ENCODE data around the gene PRKCZ.

PRKCZ gene

GRCh38 chr1:2080884-2081283, 30.7 kb downstream of the PRKCZ start:
- DNase-seq (ENCODE audit: low read depth), result no peak
- TF ChIP-seq, protein P1, sequence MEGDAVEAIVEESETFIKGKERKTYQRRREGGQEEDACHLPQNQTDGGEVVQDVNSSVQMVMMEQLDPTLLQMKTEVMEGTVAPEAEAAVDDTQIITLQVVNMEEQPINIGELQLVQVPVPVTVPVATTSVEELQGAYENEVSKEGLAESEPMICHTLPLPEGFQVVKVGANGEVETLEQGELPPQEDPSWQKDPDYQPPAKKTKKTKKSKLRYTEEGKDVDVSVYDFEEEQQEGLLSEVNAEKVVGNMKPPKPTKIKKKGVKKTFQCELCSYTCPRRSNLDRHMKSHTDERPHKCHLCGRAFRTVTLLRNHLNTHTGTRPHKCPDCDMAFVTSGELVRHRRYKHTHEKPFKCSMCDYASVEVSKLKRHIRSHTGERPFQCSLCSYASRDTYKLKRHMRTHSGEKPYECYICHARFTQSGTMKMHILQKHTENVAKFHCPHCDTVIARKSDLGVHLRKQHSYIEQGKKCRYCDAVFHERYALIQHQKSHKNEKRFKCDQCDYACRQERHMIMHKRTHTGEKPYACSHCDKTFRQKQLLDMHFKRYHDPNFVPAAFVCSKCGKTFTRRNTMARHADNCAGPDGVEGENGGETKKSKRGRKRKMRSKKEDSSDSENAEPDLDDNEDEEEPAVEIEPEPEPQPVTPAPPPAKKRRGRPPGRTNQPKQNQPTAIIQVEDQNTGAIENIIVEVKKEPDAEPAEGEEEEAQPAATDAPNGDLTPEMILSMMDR (conservative IDR thresholded peaks at IDR 0.05; ENCODE audit: low read depth, low read length), result no peak
- H3K4me3 ChIP-seq (ENCODE audit: low read depth, low read length), result no peak overlapping the region

- H3K4me3 ChIP-seq (ENCODE audit: low read depth, low read length), result no peak overlapping the region
- TF ChIP-seq, protein P1 (conservative IDR thresholded peaks at IDR 0.05; ENCODE audit: low read depth, low read length), result no peak
- no peak for DNase-seq (ENCODE audit: low read depth)
These were observed 31.2 kb downstream of the PRKCZ start for GRCh38 chr1:2081326-2081885.

- TF ChIP-seq, protein P1 (conservative IDR thresholded peaks at IDR 0.05; ENCODE audit: low read depth, low read length), result no peak
- no peak overlapping the region for H3K4me3 ChIP-seq (ENCODE audit: low read depth, low read length)
- DNase-seq (ENCODE audit: low read depth), result no peak
These were observed 31.9 kb downstream of the PRKCZ start for GRCh38 chr1:2082064-2082463.

GRCh38 chr1:2083666-2084065, 33.5 kb downstream of the PRKCZ start:
- peak; percentile 5 for DNase-seq (ENCODE audit: low read depth)

GRCh38 chr1:2084306-2084705, 34.1 kb downstream of the PRKCZ start:
- no peak for DNase-seq (ENCODE audit: low read depth)
- no peak overlapping the region for H3K4me3 ChIP-seq (ENCODE audit: low read depth, low read length)
- TF ChIP-seq, protein P1 (conservative IDR thresholded peaks at IDR 0.05; ENCODE audit: low read depth, low read length), result no peak

More at GRCh38 chr1:2083666-2084065, 33.5 kb downstream of the PRKCZ start:
- TF ChIP-seq, protein P1 (conservative IDR thresholded peaks at IDR 0.05; ENCODE audit: low read depth, low read length), result no peak
- no peak overlapping the region for H3K4me3 ChIP-seq (ENCODE audit: low read depth, low read length)

DNA sequence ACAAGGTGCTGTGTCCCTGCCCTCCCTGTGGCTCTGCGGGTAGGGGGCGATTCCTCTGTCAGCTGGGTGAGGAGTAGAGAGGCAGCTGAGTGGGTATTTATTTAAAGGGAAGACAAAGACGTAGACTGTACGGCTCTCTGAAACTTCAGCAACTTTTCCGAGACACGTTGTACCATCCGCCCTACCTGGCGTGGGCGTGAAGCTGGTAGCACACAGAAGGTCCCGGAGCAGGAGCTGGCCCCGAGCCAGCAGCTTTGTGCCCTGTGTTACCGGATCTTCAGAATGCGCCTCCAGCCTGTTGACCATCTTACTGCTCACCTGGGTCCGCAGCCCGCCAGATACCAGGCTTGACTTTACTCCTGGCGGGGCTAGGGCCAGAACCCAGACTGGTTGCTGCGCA, 34.9 kb downstream of the PRKCZ start:
- no peak for DNase-seq (ENCODE audit: low read depth)
- no peak overlapping the region for H3K4me3 ChIP-seq (ENCODE audit: low read depth, low read length)
- TF ChIP-seq, protein P1 (conservative IDR thresholded peaks at IDR 0.05; ENCODE audit: low read depth, low read length), result no peak

DNA sequence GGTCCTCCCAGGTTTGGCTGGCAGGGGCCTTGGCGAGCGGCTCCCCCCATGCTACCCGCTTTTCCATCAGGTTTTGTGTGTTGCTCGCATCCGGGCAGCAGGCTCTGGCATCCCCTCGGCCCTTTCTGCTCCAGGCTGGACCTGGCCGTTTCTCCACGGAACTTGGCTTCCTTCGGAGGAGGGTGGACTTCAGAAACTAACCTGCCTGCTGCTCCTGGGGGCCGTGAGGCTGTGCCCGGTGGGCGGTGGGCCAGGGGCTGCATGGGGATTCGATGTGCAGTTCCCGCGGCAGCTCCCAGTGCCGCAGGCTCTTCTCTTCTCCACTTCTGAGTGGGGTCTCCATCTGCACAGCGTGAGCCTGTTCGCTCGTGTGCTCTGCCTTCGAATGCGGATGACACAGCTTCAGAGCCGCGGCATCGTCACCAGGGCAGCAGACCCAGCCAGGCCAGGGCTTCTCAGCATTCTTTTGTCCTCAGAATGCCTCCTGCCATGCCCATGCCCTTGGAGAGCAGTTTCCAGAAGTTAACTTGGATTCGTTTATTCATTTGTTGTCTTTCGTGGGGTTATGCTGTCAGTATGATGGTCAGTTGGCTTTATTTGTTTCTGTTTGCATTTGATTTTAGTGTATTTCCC, 36.4 kb downstream of the PRKCZ start:
- no peak for DNase-seq (ENCODE audit: low read depth)
- TF ChIP-seq, protein P1 (conservative IDR thresholded peaks at IDR 0.05; ENCODE audit: low read depth, low read length), result no peak
- no peak overlapping the region for H3K4me3 ChIP-seq (ENCODE audit: low read depth, low read length)

All from choroid plexus epithelial cell (primary cell).